ENCODE results near the gene LTBP2. TPM values are rescaled to one million over a fixed set of nuclear protein-coding genes. Genes with fewer than 3 reads are reported as not detected.

Gene LTBP2
- total RNA-seq, 1 experiment from 2014 or later: 124 TPM

GRCh38 chr14:74531006-74531405 lies 81.0 kb downstream of the LTBP2 start:
- Histone ChIP-seq H3K27ac (no peak overlapping the region), H3K4me1 (replicated peaks; ENCODE audit: insufficient read depth) (no peaks in the 10 kb centered on the region)

DNA sequence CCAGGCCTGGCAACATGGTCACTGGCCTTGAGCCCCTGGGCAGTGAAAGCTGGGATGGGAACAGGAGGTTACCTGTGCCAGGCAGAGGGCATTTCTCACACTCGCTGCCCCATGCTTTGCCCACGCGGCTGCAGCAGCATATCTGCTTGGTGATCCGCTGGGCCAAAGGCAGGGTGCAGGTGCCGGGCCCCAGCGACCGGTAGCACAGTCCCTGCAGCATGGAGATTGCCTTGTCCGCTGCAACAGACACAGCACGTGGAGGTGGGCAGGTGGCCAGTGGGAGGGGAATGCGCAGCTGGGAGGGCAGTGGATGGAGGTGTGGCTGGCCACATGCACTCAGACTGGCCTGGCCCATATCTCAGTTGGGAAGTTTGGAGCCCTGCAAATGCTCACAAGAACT lies 83.2 kb downstream of the LTBP2 start:
- no peak overlapping the region for H2AFZ ChIP-seq
- H4K20me1 ChIP-seq (ENCODE audit: insufficient read depth): no peaks in the 10 kb centered on the region
- BruUV-seq (replicated peaks): no TSS peak
- intact Hi-C loops (cut with micrococcal nuclease; ENCODE audit: unreplicated experiment): no loop called here
- no peaks in the 10 kb centered on the region for H3K27me3 ChIP-seq (ENCODE audit: insufficient read depth, low read depth)
- CTCF ChIA-PET: no interaction called here
- POLR2A ChIA-PET (ENCODE audit: unreplicated experiment): no interaction called here
- H3K9me2 ChIP-seq (ENCODE audit: insufficient read depth): no peaks in the 10 kb centered on the region
- H3K9me3 ChIP-seq (ENCODE audit: insufficient read depth, low read depth): no peaks in the 10 kb centered on the region
- H3K4me3 ChIP-seq: no peak overlapping the region
- H3F3A ChIP-seq (ENCODE audit: insufficient read depth, low read depth): no peaks in the 10 kb centered on the region
- H3K27ac ChIP-seq: no peak overlapping the region
- no peaks in the 10 kb centered on the region for H3K4me1 ChIP-seq (replicated peaks; ENCODE audit: insufficient read depth)
- no peak overlapping the region for H3K4me2 ChIP-seq
- H3K36me3 ChIP-seq (ENCODE audit: low read depth): no peaks in the 10 kb centered on the region
- TF ChIP-seq, protein P1, sequence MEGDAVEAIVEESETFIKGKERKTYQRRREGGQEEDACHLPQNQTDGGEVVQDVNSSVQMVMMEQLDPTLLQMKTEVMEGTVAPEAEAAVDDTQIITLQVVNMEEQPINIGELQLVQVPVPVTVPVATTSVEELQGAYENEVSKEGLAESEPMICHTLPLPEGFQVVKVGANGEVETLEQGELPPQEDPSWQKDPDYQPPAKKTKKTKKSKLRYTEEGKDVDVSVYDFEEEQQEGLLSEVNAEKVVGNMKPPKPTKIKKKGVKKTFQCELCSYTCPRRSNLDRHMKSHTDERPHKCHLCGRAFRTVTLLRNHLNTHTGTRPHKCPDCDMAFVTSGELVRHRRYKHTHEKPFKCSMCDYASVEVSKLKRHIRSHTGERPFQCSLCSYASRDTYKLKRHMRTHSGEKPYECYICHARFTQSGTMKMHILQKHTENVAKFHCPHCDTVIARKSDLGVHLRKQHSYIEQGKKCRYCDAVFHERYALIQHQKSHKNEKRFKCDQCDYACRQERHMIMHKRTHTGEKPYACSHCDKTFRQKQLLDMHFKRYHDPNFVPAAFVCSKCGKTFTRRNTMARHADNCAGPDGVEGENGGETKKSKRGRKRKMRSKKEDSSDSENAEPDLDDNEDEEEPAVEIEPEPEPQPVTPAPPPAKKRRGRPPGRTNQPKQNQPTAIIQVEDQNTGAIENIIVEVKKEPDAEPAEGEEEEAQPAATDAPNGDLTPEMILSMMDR (conservative IDR thresholded peaks at IDR 0.05): no peak
- TF ChIP-seq EZH2 (IDR thresholded peaks at IDR 0.05; ENCODE audit: low read depth): no peak
- no peaks in the 10 kb centered on the region for H3K79me2 ChIP-seq (ENCODE audit: low read depth)
- no peak for DNase-seq

More at GRCh38 chr14:74531006-74531405, 81.0 kb downstream of the LTBP2 start:
- no TSS peak for BruUV-seq (replicated peaks)
- Histone ChIP-seq H3K4me2 (no peak overlapping the region), H4K20me1 (ENCODE audit: insufficient read depth) (no peaks in the 10 kb centered on the region), H3K36me3 (ENCODE audit: low read depth) (no peaks in the 10 kb centered on the region), H2AFZ (no peak overlapping the region), H3K27me3 (ENCODE audit: insufficient read depth, low read depth) (no peaks in the 10 kb centered on the region), H3K9me3 (ENCODE audit: insufficient read depth, low read depth) (no peaks in the 10 kb centered on the region), H3K9me2 (ENCODE audit: insufficient read depth) (no peaks in the 10 kb centered on the region), H3F3A (ENCODE audit: insufficient read depth, low read depth) (no peaks in the 10 kb centered on the region), H3K4me3 (no peak overlapping the region), H3K79me2 (ENCODE audit: low read depth) (no peaks in the 10 kb centered on the region)
- ChIA-PET CTCF (interaction anchor here (0.7 kb wide), 1 partner anchor 78 kb away, joined by 3 read pairs; no protein-coding TSS in a partner anchor), POLR2A (ENCODE audit: unreplicated experiment) (interaction anchor here (0.7 kb wide), 1 partner anchor 9 kb away, joined by 4 read pairs; no protein-coding TSS in a partner anchor)
- TF ChIP-seq, protein P1 (conservative IDR thresholded peaks at IDR 0.05): no peak
- intact Hi-C loops (cut with micrococcal nuclease; ENCODE audit: unreplicated experiment): no loop called here
- DNase-seq: no peak

DNA sequence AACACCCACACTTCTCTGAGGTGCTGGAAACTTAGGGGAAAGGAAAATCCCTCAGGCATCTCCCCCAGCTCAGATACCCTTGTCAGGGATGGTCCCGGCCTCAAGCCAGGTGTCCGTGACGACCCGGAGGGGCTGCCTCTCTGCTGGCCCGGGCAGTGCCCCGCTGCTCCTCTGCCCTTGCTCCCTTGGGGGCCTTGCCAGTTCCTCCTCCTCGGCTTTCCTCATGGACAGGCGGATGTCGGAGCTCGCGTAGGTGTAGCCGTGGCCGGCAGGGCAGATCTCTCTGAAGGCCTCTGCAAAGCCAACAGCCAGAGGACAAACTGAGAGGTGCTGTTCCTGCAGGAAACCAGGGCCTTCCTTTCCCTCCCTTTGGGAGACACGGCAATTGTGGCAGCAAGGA lies 83.6 kb downstream of the LTBP2 start:
- no peaks in the 10 kb centered on the region for H3F3A ChIP-seq (ENCODE audit: insufficient read depth, low read depth)
- ChIA-PET POLR2A (ENCODE audit: unreplicated experiment) (interaction anchor here (0.5 kb wide), 1 partner anchor 39 kb away, joined by 3 read pairs; no protein-coding TSS in a partner anchor), CTCF (no interaction called here)
- H3K4me1 ChIP-seq (replicated peaks; ENCODE audit: insufficient read depth): no peaks in the 10 kb centered on the region
- no peaks in the 10 kb centered on the region for H3K79me2 ChIP-seq (ENCODE audit: low read depth)
- no TSS peak for BruUV-seq (replicated peaks)
- no peaks in the 10 kb centered on the region for H3K27me3 ChIP-seq (ENCODE audit: insufficient read depth, low read depth)
- no peaks in the 10 kb centered on the region for H3K36me3 ChIP-seq (ENCODE audit: low read depth)
- H3K9me2 ChIP-seq (ENCODE audit: insufficient read depth): no peaks in the 10 kb centered on the region
- no peak overlapping the region for H3K4me3 ChIP-seq
- TF ChIP-seq, protein P1 (conservative IDR thresholded peaks at IDR 0.05): no peak
- TF ChIP-seq EZH2 (IDR thresholded peaks at IDR 0.05; ENCODE audit: low read depth): no peak
- no peaks in the 10 kb centered on the region for H3K9me3 ChIP-seq (ENCODE audit: insufficient read depth, low read depth)
- intact Hi-C loops (cut with micrococcal nuclease; ENCODE audit: unreplicated experiment): no loop called here
- no peak for DNase-seq
- H3K27ac ChIP-seq: no peak overlapping the region
- no peak overlapping the region for H2AFZ ChIP-seq
- no peaks in the 10 kb centered on the region for H4K20me1 ChIP-seq (ENCODE audit: insufficient read depth)
- H3K4me2 ChIP-seq: no peak overlapping the region

All from PC-9 (cell line).